Amygdala (tissue), 56 donors: ENCODE results near the gene PIAS2.
"Not testable (repeated sequence)": the region's sequence is repeated elsewhere in the genome, so short reads cannot be mapped to it uniquely, and the experiment has no call there.

Source experiments
- DNase-seq, 56 donors: peaks; one replicate each; lab custom pipeline; 2025; lab: John Stamatoyannopoulos, UW

The PIAS2 gene, protein sequence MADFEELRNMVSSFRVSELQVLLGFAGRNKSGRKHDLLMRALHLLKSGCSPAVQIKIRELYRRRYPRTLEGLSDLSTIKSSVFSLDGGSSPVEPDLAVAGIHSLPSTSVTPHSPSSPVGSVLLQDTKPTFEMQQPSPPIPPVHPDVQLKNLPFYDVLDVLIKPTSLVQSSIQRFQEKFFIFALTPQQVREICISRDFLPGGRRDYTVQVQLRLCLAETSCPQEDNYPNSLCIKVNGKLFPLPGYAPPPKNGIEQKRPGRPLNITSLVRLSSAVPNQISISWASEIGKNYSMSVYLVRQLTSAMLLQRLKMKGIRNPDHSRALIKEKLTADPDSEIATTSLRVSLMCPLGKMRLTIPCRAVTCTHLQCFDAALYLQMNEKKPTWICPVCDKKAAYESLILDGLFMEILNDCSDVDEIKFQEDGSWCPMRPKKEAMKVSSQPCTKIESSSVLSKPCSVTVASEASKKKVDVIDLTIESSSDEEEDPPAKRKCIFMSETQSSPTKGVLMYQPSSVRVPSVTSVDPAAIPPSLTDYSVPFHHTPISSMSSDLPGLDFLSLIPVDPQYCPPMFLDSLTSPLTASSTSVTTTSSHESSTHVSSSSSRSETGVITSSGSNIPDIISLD

DNA sequence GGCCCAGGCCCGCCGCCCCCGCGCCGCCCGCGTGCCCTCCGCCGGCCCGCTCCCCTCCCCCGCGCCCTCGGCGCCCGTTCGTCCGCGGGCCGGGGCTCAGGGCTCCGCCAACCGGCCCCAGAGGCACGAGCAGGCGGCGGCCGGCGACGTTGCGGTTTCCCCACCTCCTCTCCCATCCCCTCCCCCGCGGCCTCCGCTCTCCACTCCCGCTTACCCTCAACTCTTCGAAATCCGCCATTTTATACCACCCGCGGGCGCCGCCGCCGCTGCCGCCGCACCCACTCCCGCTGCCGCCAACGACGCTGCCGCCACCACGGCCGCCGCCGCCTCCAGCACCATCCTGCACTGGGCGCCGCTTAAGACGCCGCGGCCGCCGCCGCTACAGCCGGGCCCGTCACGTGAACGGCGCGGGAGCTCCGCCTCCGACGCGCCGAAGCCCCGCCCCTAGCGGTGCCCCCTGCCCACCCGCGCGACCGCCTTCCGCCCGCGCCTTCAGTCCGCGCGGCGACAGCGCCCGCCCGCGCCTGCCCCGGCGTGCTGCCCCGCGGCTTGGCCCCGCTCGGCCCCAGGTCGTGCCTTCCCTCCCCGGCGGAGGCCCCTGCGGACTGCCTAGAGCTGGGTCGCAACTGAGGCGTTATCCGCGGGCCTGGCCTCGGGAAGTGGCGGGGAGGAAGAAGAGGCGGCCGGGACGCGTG lies at the start of gene PIAS2, which contains the start of gene KATNAL2:
PIAS2 (minus strand) TSS at position 400 of the 695 bp plus-strand sequence; CDS start at position 238, 162 bp downstream.
KATNAL2 (plus strand) TSS at position 495 of the 695 bp plus-strand sequence. CDS start 29,271 bp downstream, outside the sequence.
- DNase-seq: peak in 55 of 56 donors; percentile 20 to 87 (median 67)

DNA sequence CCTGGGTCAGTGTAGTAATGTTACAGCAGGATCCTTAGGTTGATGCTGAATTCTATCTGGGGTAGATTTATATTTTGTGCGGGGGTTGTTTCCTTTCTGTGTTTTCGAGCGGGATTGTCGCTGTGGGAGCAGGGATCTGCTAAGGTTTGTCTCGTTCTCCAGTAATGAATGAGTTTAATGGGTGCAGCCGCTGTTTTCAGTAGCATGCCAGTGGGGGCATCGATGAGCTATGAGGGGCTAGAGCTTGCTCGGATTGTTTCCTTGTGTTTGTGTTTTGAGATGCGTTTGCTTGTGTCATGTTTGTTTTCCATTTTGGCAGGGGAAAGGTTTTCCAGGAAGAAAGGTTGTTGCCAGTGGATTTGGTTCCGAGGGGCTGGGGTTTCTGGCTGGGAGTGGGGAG lies 49.0 kb upstream of the PIAS2 start:
- DNase-seq: not testable (repeated sequence)

DNA sequence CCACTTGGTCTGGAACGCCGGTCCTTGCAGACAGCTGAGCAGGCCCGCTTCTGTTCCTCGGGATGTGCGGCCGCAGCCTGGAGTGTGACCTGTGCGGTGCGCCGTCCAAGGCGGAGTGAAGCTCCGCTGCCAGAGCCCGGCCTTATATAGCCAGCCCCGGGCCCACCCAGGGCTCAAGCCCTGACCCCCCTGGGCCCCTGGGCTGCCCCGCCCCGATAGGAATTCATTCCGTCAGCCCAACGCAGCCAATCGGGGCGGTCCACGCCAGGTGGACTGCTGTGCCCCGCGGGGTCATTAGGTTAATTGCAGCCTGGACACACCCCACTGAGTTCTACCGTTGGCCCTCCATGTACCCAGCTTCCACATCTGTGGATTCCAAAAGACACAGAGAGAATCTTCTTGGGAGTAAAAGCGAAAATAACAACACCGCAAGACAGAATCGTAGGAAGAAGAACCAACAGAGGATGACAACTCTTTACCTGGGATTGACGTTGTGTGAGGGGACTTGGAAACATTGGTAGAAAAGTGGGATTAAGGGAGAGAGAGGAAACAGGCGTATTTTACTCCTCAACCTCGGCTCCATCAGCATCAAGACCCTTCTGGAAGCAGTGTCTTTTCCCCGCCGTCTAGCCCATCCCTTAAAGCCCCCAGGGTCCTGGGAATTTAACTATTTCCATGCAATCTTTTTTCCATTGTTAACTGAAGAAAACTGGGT lies 47.4 kb upstream of the PIAS2 start:
- DNase-seq: not testable (repeated sequence)

DNA sequence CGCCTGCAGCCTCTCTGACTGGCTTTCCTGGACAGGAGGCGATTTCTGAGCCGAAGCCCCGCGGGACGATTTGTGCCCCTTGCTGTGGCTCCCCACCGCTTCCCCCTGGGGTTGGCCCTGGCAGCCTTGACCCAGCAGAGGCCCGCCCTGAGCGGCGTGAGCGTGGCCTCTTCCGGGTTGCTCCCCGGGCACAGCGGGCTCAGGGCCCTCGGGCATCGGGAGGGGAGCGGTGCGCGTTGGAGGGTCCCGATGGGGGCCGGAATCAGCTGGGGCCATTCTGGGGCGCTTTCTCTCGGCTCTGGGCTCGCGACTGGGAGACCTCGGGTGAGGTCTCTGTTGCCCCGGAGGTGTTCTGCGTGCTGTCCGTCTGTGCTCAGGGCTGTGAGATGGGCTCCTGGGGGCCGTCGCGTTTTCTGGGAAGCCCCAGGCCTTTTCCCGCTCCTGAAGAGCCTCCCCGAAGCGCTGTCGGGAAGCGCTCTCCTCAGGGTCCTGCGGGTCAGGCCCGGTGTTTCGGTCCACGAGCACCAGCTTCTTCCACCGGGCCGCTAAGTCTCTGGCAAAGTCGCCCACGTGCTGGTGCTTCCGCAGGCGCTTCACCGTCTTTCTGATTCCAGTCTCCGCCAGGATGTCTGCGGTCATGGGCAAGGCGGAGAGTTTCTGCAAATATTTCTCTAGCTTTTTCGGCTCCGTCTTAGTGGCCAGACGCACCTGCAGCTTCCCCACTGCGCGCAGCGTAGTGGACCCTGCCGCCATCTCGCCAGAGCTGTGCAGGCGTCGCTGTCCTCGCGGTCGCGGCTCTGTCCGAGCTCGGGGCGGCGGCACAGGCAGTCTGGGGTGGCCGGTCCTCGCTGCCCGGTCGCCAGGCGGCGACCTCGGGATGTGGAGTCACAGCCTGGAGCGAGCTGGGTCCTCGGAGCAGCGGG lies 46.6 kb upstream of the PIAS2 start:
- not testable (repeated sequence) for DNase-seq

DNA sequence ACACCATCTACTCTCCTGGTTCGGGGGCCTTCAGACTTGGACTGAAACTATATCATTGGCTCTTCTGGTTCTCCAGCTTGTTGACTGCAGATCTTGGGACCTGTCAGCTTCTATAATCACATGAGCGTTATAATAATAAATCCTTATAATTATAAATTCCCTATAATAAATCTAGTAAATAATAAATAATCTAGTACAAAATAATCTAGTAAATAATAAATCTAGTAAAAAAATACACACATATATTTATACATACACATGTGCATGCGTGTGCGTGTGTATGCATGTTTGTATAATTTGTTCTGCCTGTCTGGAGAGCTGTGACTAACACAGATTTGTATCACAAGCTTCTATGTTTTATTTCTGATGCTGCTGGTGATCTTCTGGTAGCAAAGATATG lies 40.9 kb upstream of the PIAS2 start:
- no peak for DNase-seq

DNA sequence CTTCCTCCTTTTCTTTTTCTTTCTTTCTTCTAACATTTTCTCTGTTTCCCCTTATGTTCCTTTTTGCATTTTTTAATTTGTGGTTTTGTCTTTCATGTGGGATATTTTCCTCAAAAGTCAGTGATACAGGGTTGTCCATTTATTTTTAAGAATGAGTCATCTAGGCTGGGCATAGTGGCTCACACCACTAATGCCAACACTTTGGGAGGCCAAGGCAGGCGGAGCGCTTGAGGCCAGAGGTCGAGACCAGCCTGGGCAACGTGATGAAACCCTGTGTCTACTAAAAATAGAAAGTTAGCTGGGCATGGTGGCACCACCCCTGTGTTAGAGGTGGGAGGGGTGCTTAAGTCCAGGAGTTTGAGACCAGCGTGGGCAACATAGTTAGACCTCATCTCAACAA lies 35.9 kb upstream of the PIAS2 start:
- DNase-seq: no peak

DNA sequence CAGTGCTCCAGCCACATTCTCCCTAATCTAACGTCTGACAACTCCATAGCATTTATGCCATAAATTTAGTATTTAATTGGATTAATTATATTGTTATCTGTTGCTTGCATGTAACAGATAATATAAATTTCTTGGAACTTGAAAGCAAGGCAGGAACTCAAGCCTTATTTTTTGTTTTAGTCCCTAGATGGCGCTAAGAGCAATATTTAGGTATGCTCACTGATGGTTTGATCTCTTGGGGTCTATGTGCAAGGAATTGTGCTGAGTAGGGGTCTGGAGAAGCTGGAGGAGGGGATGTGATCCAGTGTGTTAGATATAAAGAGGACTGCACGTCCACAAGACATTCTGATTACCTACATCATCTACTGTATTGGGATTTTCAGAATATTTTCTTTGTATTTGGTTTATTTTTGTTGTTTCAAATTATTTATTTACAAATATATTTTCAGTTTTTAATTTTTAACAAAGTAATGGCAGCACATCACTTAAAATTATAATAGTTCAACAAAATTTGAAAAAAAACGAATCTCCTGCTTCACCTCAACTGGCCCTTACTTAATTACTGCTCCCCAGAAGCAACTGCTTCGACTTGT lies 32.9 kb upstream of the PIAS2 start:
- DNase-seq: no peak

DNA sequence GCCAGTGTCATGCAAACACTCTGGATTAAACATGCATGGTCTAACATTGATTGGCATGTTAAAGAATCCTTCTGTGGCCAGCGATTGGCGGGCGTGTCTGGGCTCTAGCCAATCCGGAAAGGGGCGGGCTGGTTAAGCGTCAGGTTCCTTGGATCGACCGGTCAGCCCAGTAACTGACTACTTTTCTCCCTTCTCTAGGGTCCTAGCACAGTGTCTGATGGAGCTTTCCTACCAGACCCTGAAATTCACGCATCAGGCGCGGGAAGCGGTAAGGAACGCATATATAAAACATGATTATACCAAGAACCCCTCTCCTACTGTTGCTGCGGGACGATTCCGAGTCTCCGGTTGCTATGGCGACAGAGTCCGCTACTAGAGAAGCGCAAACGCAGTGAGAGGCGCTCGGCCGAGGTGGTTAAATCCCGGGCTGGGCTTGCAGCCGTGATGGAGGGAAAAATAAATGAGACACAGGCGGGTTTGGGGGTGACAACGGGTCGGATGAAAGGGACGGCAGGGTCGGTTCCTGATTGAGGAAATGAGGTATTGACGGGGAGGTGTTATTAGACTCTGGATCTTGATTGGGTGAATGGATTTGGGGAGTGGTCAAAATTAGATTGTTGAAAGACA lies 29.5 kb upstream of the PIAS2 start:
- DNase-seq: peak; percentile 20 to 85 (median 68)

DNA sequence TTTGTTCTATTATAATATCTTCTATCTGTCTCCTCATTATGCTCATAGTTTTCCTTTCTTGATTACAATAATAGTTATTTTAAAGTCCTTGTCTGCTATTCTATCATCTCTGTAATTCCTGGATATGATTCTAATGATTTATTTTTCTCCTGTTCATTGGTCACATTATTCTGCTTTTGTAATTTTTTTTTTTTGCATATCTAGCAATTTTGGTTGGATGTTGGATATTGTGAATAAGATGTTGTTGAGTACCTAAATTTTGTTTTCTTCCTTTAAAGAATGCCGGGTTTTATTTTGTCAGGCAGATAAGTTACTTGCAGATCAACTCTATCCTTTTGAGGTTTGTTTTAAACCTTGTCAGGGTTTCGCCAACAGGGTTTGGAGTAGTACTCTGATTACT lies 25.3 kb upstream of the PIAS2 start:
- no peak for DNase-seq

DNA sequence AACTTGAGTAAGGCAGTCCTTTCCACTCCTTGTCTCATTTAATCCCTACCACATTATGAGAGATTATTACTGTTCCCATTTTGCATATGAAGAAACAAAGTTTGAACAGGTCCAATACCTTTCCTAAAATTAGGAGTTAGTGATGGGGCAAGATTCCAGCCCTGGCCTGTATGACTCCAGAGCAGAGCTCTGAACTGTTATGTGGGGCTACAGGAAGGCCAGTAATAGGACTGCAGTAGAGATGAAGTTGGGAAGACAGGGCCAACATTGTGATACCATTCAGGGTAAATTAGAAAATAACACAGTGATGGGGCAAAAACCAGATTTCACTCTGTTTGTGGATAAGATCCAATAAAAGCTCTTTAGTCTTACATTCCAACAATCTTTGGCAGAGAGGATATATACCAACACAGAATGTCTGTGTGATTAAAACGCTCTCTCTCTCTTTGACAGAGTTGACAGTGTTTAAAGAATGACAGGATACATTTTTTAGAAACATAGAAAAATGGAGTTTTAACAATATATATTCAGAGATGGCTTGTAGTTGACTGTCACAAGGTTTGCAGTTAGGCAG lies 22.8 kb upstream of the PIAS2 start:
- no peak for DNase-seq

DNA sequence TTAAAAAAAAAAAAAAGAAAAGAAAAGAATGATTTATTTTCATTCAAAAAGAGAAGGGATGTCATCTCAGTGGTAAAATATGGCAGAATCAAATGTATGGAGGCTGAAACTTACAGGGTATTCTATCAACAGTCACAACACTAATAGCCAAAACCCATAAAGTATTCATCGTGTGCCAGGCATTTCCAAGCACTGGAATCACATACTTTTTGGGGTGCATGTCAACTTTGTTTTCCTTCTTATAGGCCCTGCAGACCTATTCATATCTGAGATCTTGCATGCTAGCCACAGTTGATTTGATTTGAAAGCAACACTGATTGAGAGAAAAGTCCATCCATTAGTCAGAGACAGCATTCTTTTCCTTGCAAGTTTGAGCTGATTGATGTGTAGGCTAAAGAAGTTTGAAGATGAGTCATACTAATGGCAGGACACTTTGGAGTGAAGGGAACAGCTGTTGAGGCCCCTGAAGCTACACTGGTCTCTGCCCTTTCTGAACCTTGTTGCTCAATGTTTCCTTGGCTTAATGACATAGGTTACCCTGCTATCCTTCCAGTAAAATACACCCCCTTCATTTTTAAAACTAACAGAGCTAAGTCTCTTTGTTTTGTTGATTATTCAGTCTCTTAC lies 22.1 kb upstream of the PIAS2 start:
- DNase-seq: no peak

DNA sequence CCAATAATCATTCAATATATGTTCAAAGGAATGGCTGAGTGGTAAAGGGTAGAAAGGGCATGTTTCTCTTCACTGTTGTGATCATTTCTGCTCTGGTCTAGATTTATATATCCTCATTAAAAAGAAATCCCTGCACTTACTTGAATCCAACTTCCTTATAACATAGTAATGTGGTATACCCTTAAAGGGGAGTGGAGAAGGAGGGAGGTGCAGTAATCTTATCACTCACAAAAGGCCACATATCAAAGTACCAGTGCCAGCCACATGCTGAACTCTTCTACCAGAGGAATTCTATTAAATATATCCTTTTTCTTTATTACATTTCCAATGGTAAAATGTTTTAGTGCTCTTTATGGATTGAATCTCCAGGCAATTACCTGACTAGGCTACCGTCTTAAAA lies 3.3 kb upstream of the PIAS2 start:
- DNase-seq: no peak

DNA sequence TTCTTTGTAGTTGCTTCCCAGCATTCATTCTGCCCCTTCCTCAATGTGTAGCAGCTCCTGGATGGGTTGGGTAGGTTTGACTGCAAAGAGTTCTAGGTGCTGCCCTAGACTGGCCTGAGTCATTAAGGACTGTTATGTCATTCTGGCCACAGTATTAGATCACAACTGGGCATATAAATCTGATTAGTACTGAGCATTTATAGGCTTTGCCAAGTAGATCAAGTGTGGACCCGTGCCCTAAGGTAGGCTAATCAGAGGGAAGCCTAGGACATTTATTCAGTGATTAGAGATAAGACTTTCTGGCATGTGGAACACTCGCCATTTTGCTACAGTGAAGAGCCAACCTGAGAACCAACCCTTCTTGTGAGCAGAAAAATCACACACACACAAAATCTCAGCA lies 2.8 kb upstream of the PIAS2 start:
- no peak for DNase-seq

DNA sequence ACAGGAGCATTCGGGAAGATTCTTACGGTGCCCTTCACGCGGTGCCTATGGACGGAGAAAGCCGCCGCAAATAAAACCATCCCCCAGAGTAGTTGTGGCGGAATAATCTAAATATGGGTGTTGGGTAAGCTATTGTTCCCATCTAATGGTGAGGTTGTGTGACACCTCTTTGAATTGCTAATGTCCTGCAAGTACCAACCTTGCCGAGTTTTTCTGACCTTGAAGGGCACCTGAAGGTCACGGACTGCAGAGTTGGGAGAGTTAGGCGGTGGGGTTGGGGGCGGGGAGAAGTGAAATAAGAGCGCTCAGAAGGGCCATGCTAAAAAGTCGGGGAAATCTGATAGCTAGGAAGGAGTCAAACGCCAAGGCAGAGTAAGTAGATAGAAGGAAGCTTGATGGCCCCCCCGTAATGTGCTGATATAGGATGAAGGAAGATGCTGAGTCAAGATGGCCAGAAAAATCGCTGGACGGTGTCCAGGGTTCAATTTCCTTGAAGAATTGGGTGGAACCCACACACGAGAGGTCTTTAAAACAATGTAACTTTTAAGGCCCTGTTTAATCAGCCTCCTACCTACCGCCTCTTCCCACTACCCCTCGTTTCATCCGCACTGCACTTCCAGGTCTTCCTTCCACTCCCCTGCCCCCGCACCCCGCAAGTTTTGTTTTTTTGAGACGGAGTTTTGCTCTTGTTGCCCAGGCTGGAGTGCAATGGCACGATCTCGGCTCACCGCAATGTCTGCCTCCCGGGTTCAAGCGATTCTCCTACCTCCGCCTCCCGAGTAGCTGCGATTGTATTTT lies 695 bp upstream of the PIAS2 start:
- peak in 23 of 56 donors; percentile 1 to 58 (median 41) for DNase-seq

DNA sequence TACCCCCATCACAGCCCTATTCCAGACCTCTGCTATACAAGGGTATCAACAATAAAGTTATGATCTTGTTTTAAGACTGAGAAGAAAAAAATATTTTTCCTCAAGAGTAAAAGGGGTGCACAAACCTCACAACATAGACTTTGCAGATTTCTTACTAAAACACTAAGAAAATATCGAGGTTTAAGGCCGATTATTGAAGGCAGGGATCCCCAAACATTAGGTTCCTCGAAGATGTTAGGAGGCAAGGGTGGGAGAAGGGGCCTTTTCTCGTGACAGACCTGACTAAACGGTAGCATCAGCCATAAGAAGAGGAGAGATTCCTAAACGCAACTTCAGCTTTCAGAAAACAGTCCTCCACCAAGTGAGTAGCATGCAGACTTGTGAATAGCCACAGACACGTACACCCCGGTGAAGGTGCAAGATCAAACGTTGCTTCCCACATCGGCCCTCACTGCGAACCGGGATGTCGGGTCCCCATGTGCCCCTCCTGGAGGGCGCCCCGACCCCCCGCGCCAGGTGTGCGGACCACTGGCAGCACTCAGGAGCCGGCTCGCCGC lies 678 bp downstream of the PIAS2 start:
- DNase-seq: peak in 27 of 56 donors; percentile 1 to 67 (median 36)

DNA sequence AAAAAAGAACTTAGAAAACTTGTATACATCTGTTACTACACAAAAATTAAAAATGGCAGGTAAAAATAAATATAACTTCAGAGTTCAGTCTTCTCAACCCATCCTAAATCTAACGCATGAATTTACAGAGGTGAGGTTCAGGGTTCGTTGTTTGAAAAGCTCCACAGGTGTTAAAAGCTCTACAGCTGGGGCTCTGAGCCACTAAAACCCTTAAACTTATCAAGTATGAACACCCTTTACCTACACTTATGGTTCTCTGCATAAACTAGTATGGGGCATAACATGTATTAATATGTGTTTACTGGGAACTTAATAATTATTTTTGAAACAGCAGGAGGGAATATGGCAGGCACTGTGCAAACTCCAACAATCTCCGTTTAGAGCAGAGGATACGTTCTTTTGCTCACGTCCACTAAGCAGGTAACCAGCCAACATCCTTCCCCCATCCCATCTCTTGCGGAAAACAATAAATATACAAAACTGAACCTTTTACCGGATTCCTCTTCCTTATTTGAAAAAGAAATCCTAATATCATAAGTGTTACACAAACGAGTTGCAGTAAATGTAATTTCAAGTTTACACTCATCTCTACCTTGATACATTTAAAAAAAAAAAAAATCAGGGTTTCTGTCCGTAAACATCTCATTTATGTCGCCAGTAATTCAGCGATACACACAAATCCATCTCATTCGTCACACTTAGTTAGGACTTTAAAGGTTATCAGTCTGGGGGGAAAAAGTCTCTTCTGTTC lies 1.3 kb downstream of the PIAS2 start:
- DNase-seq: no peak
